ENCODE measurements around the gene FAM185A.
"Not testable (repeated sequence)": the region's sequence is repeated elsewhere in the genome, so short reads cannot be mapped to it uniquely, and the experiment has no call there.

FAM185A gene

GRCh38 chr7:102836191-102836919 lies 87.6 kb downstream of the FAM185A start:
- no peaks in the 10 kb centered on the region for H3K27me3 Mint-ChIP-seq
- H3K4me1 Mint-ChIP-seq (ENCODE audit: low read depth): peaks cover 5% of the 10 kb centered on the region
- H3K4me3 Mint-ChIP-seq: no peak overlapping the region
- H3K36me3 Mint-ChIP-seq: peaks cover 14% of the 10 kb centered on the region
- H3K27ac Mint-ChIP-seq: no peak overlapping the region
- H3K9me3 Mint-ChIP-seq (ENCODE audit: low read depth): no peaks in the 10 kb centered on the region

GRCh38 chr7:102836977-102837376 lies 88.2 kb downstream of the FAM185A start:
- no peak overlapping the region for H3K27ac Mint-ChIP-seq
- no peaks in the 10 kb centered on the region for H3K9me3 Mint-ChIP-seq (ENCODE audit: low read depth)
- no peaks in the 10 kb centered on the region for H3K27me3 Mint-ChIP-seq
- H3K4me3 Mint-ChIP-seq: no peak overlapping the region
- peaks cover 14% of the 10 kb centered on the region for H3K36me3 Mint-ChIP-seq
- H3K4me1 Mint-ChIP-seq (ENCODE audit: low read depth): peaks cover 5% of the 10 kb centered on the region

- no peaks in the 10 kb centered on the region for H3K9me3 Mint-ChIP-seq (ENCODE audit: low read depth)
- H3K27ac Mint-ChIP-seq: no peak overlapping the region
- no peak overlapping the region for H3K4me3 Mint-ChIP-seq
- no peaks in the 10 kb centered on the region for H3K27me3 Mint-ChIP-seq
- peaks cover 5% of the 10 kb centered on the region for H3K4me1 Mint-ChIP-seq (ENCODE audit: low read depth)
- peaks cover 16% of the 10 kb centered on the region for H3K36me3 Mint-ChIP-seq
Measured at GRCh38 chr7:102837802-102838201, 89.0 kb downstream of the FAM185A start.

GRCh38 chr7:102838572-102839101 lies 89.8 kb downstream of the FAM185A start:
- not testable (repeated sequence) for H3K9me3 Mint-ChIP-seq (ENCODE audit: low read depth); H3K4me1 Mint-ChIP-seq (ENCODE audit: low read depth); H3K4me3 Mint-ChIP-seq; H3K27me3 Mint-ChIP-seq; H3K27ac Mint-ChIP-seq
- H3K36me3 Mint-ChIP-seq: peaks cover 16% of the 10 kb centered on the region

DNA sequence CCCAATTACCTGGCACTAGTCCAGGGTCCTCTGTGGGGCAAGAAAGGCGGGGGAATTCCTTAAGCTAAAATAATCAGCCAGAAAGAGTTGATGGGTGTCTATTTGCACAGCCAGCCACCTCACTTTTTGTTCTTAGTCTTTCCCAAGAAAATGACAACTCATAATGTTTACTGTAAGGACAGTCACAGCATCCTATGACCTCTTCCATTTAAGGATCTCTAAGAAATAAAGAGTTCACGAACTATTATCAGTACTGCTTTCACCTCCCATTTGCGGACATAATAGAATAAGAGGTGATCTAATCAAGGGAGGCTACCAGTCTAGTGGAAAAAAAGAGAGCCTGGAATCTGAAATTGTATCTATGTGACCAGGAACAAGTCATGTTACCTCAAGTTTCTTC lies 91.6 kb downstream of the FAM185A start:
- Mint-ChIP-seq H3K27me3 (no peaks in the 10 kb centered on the region), H3K36me3 (peaks cover 14% of the 10 kb centered on the region), H3K27ac (no peak overlapping the region), H3K4me3 (no peak overlapping the region), H3K4me1 (ENCODE audit: low read depth) (no peaks in the 10 kb centered on the region), H3K9me3 (ENCODE audit: low read depth) (no peaks in the 10 kb centered on the region)

- Mint-ChIP-seq H3K4me1 (ENCODE audit: low read depth) (no peaks in the 10 kb centered on the region), H3K4me3 (no peak overlapping the region), H3K27ac (no peak overlapping the region), H3K9me3 (ENCODE audit: low read depth) (no peaks in the 10 kb centered on the region), H3K36me3 (peaks cover 13% of the 10 kb centered on the region), H3K27me3 (no peaks in the 10 kb centered on the region)
Measured at GRCh38 chr7:102841290-102841689, 92.5 kb downstream of the FAM185A start.

DNA sequence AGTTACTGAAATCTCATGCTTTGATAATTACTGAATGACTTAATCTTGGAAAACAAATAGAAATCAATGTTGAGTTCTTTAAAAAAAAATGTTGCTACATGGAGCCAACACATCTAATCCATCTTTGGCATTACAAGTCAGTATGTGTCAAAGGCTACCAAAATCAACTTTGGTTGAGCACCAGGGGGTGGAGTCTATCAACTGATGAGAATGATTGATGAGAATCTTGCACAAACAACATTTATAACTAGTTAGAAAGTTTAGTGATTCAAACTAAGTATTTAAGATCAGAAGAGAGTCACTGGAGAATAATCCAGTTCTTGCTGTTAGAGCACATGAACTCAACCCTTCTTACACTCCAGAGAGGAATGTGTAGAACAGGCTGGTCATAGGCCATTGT lies 93.5 kb downstream of the FAM185A start:
- Mint-ChIP-seq H3K4me1 (ENCODE audit: low read depth) (no peaks in the 10 kb centered on the region), H3K36me3 (peaks cover 6% of the 10 kb centered on the region)

GRCh38 chr7:102843850-102844249 lies 95.1 kb downstream of the FAM185A start:
- H3K9me3 Mint-ChIP-seq (ENCODE audit: low read depth): no peaks in the 10 kb centered on the region
- H3K27me3 Mint-ChIP-seq: no peaks in the 10 kb centered on the region
- no peaks in the 10 kb centered on the region for H3K4me1 Mint-ChIP-seq (ENCODE audit: low read depth)
- H3K27ac Mint-ChIP-seq: no peak overlapping the region
- no peak overlapping the region for H3K4me3 Mint-ChIP-seq
- peaks cover 6% of the 10 kb centered on the region for H3K36me3 Mint-ChIP-seq

More for the DNA sequence above, 93.5 kb downstream of the FAM185A start:
- Mint-ChIP-seq H3K27ac (no peak overlapping the region), H3K4me3 (no peak overlapping the region), H3K9me3 (ENCODE audit: low read depth) (no peaks in the 10 kb centered on the region), H3K27me3 (no peaks in the 10 kb centered on the region)

GRCh38 chr7:102845346-102845745 lies 96.5 kb downstream of the FAM185A start:
- Mint-ChIP-seq H3K4me3 (no peak overlapping the region), H3K36me3 (peaks cover 8% of the 10 kb centered on the region), H3K9me3 (ENCODE audit: low read depth) (no peaks in the 10 kb centered on the region)

DNA sequence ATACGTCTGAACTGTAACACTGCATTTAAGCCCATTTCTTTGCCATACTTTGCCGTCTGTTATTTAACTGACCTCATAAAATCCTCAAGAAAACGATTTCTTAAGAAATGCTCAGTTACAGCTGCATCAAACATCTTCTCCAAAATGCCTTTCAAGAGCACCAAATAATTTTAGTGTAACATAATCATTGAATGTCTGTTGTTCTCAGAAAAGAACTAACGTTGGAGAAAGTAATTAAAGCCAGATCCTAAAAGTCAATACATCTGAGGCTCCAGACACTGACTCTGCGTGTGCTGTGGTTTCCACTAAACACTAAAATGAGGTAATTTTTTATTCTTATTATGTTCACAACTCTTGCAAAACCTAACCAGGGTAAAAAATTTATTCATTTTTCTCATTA lies 100.3 kb downstream of the FAM185A start:
- H3K4me3 Mint-ChIP-seq: no peak overlapping the region
- peaks cover 15% of the 10 kb centered on the region for H3K9me3 Mint-ChIP-seq (ENCODE audit: low read depth)
- no peak overlapping the region for H3K27ac Mint-ChIP-seq
- no peaks in the 10 kb centered on the region for H3K4me1 Mint-ChIP-seq (ENCODE audit: low read depth)
- H3K36me3 Mint-ChIP-seq: peaks cover 23% of the 10 kb centered on the region
- no peaks in the 10 kb centered on the region for H3K27me3 Mint-ChIP-seq

More at GRCh38 chr7:102845346-102845745, 96.5 kb downstream of the FAM185A start:
- Mint-ChIP-seq H3K27me3 (no peaks in the 10 kb centered on the region), H3K4me1 (ENCODE audit: low read depth) (no peaks in the 10 kb centered on the region), H3K27ac (no peak overlapping the region)

- no peaks in the 10 kb centered on the region for H3K27me3 Mint-ChIP-seq
- H3K36me3 Mint-ChIP-seq: peaks cover 23% of the 10 kb centered on the region
- no peaks in the 10 kb centered on the region for H3K4me1 Mint-ChIP-seq (ENCODE audit: low read depth)
- H3K27ac Mint-ChIP-seq: no peak overlapping the region
- no peak overlapping the region for H3K4me3 Mint-ChIP-seq
- peaks cover 15% of the 10 kb centered on the region for H3K9me3 Mint-ChIP-seq (ENCODE audit: low read depth)
Measured at GRCh38 chr7:102849538-102849937, 100.7 kb downstream of the FAM185A start.

DNA sequence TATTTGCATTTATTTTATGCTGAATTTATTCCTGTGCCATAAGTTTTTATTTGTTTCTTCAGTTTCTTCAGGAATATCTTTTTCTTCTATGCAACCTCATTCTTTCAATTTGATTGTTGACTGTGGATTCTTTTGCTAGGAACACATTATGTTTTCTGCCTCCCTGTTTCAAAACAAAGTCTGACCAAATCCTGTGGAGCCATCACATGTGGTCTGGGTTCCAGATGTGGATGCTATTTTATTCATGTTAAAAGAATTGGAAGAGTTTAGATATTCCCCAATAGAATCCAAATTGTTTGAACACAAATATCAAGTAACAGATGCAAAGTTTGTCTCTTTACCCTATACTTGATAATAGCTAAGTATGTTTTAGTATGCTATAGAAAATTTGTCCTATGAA lies 107.2 kb downstream of the FAM185A start:
- Mint-ChIP-seq H3K27me3 (no peaks in the 10 kb centered on the region), H3K27ac (no peak overlapping the region), H3K9me3 (ENCODE audit: low read depth) (peaks cover 15% of the 10 kb centered on the region), H3K4me1 (ENCODE audit: low read depth) (no peaks in the 10 kb centered on the region), H3K4me3 (no peak overlapping the region), H3K36me3 (peaks cover 17% of the 10 kb centered on the region)

All from activated naive CD8-positive, alpha-beta T cell (primary cell).